Chondrocyte (in vitro differentiated cells): ENCODE data around the gene OTOGL. TPM values are rescaled to one million over a fixed set of nuclear protein-coding genes. Genes with fewer than 3 reads are reported as not detected.

Source experiments
- DNase-seq: peaks from one replicate; pipeline ENCODE4 v3.0.0; 2021; ENCODE audit warnings: mixed read lengths, low spot score
- H3K27ac Mint-ChIP-seq: one replicate; pipeline ENCODE4 v1.8.0; 2021; ENCODE audit warnings: mild to moderate bottlenecking, moderate library complexity, mixed read lengths; ENCODE audit not compliant: unreplicated experiment
- H3K27me3 Mint-ChIP-seq: 2 replicates; pipeline ENCODE4 v1.8.0; 2021; ENCODE audit warnings: low read depth, mixed read lengths
- H3K36me3 Mint-ChIP-seq: 2 replicates; pipeline ENCODE4 v1.8.0; 2021; ENCODE audit warnings: low read depth, mixed read lengths
- H3K4me1 Mint-ChIP-seq: 2 replicates; pipeline ENCODE4 v1.8.0; 2021; ENCODE audit warnings: low read depth, mild to moderate bottlenecking, mixed read lengths
- H3K4me3 Mint-ChIP-seq: one replicate; pipeline ENCODE4 v1.8.0; 2021; ENCODE audit warnings: mild to moderate bottlenecking, moderate library complexity, mixed read lengths; ENCODE audit not compliant: unreplicated experiment
- H3K9me3 Mint-ChIP-seq: 2 replicates; pipeline ENCODE4 v1.8.0; 2021; ENCODE audit warnings: low read depth, mixed read lengths
- total RNA-seq: library from RNA; stranded (reverse); gene quantifications from 3 replicates; pipeline ENCODE4 v1.2.1, GENCODE V29; 2021
- TF ChIP-seq, protein P1 (sequence below): fragments of 200-600 bp; sonication (generic); IDR thresholded peaks from 2 replicates; pipeline ENCODE4 v1.5.0; 2021; ENCODE audit warnings: antibody characterized with exemption, mild to moderate bottlenecking, moderate library complexity

OTOGL gene
- total RNA-seq, 1 donor from 2014 or later, result 0.25 TPM

DNA sequence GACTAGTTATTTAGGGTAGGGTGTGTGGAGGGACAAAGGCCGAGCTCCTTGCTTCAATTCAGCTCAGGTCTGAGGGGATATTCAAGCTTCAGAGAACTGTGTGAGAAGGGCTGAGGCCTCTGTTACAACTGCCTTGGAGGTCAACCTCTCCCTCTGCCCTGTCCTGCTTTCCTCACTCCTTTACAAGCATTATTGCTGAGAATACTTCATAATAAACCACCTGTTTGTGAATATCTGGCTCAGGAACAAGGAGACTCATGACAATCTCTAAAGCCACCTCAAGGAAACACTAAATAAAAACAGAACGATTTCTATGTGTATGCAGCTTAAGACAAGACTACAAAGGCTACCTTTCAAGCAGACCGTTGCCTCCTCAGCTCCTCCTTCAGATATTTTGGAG is 21.7 kb downstream of the OTOGL start:
- Mint-ChIP-seq H3K27me3 (no peaks in the 10 kb centered on the region), H3K9me3 (no peaks in the 10 kb centered on the region), H3K27ac (no peak overlapping the region), H3K4me3 (no peak overlapping the region), H3K4me1 (peaks cover 20% of the 10 kb centered on the region), H3K36me3 (no peaks in the 10 kb centered on the region)
- DNase-seq, result no peak
- TF ChIP-seq, protein P1, sequence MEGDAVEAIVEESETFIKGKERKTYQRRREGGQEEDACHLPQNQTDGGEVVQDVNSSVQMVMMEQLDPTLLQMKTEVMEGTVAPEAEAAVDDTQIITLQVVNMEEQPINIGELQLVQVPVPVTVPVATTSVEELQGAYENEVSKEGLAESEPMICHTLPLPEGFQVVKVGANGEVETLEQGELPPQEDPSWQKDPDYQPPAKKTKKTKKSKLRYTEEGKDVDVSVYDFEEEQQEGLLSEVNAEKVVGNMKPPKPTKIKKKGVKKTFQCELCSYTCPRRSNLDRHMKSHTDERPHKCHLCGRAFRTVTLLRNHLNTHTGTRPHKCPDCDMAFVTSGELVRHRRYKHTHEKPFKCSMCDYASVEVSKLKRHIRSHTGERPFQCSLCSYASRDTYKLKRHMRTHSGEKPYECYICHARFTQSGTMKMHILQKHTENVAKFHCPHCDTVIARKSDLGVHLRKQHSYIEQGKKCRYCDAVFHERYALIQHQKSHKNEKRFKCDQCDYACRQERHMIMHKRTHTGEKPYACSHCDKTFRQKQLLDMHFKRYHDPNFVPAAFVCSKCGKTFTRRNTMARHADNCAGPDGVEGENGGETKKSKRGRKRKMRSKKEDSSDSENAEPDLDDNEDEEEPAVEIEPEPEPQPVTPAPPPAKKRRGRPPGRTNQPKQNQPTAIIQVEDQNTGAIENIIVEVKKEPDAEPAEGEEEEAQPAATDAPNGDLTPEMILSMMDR, result no peak

DNA sequence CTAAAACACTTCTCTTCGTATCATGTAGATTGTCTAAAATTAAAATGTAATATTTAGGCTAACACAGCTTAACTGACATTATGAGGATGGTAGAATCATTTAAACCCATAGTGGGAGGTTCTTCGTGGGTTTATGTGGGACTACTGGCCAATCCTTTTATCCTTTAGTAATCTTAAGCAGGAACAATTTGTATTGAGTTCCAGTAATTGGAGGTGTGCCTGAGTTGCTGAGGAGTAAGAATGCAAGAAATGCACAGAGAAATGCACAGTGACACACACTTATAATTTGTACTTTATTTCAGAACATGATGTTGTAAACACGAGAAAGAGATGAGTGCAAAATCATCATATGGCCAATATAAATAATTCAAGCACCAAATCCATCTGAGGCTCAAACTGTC is 22.3 kb downstream of the OTOGL start:
- no peak overlapping the region for H3K27ac Mint-ChIP-seq
- H3K27me3 Mint-ChIP-seq, result no peaks in the 10 kb centered on the region
- TF ChIP-seq, protein P1, result no peak
- no peak overlapping the region for H3K4me3 Mint-ChIP-seq
- no peak for DNase-seq
- H3K36me3 Mint-ChIP-seq, result no peaks in the 10 kb centered on the region
- H3K4me1 Mint-ChIP-seq, result peaks cover 20% of the 10 kb centered on the region
- H3K9me3 Mint-ChIP-seq, result no peaks in the 10 kb centered on the region

DNA sequence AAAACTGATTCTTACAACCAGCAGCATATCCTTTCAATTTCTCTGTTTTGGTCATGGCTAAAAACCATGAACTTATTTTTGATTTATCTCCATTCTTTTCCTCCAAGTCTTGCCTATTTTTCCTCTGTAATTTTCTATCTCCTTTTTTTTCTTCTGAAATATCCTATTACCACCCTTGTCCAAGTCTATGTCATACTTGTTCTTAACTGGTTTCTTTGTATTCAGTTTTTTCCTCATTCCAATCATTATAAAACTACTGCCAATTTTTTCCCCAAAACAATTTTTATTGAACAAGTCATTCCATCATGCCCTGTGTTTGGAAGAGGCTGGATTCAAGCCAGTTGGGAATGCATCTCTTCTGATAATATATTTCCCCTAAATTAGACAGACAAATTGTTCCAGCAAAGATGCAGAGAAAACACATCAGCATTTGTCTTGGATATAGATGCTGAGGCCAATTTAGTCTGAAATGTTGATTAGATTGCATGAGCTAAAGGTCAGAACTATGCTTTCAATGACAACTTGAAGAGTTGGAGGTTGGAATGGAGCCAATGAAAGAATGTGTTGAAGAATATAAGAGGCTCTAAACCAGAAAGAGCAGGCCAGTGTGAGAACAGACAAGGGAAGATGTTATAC is 30.7 kb downstream of the OTOGL start:
- Mint-ChIP-seq H3K27ac (peak overlapping the region; percentile 0), H3K4me1 (peaks cover 11% of the 10 kb centered on the region), H3K4me3 (no peak overlapping the region), H3K27me3 (peaks cover 2% of the 10 kb centered on the region), H3K9me3 (peaks cover 8% of the 10 kb centered on the region), H3K36me3 (peaks cover 3% of the 10 kb centered on the region)
- DNase-seq, result no peak
- TF ChIP-seq, protein P1, result no peak

DNA sequence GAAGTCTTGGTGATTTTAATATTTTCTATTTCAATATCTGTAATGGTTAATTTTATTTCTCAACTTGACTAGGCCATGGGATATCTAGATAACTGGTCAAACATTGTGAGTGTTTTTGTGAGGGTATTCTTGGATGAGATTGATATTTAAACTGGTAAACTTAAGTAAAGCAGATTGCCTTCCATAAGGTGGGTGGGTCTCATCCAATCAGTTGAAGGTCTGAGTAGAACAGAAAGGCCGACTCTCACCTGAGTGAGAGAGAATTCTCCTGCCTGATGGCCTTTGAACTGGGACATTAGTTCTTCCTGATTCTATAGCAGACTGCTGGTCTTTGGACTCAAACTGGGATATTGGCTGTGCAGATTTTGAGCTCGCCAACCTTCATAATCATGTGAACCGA is 36.3 kb downstream of the OTOGL start:
- Mint-ChIP-seq H3K27ac (no peak overlapping the region), H3K4me1 (no peaks in the 10 kb centered on the region), H3K27me3 (peaks cover 6% of the 10 kb centered on the region), H3K9me3 (no peaks in the 10 kb centered on the region), H3K4me3 (no peak overlapping the region), H3K36me3 (no peaks in the 10 kb centered on the region)
- no peak for DNase-seq
- TF ChIP-seq, protein P1, result no peak

DNA sequence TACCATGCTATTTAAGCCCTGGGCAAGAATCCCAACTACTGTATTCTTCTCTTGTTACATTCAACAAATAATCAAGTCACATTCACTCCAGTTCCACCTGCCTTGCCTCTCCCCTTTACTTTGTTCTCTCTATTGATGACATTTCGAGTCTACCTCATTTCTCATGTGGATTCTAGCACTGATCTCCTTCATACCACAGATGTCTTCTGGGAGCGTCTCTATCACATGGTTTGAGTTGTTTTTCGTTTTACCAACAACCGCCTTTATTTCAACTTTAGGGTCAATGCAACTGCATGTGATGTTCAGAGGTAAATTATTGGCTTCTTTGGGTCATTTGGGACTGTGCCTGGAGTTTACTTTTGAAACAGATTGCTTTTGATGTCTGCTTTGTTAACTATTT is 40.7 kb downstream of the OTOGL start:
- H3K4me1 Mint-ChIP-seq, result no peaks in the 10 kb centered on the region
- no peak overlapping the region for H3K4me3 Mint-ChIP-seq
- TF ChIP-seq, protein P1, result no peak
- no peaks in the 10 kb centered on the region for H3K36me3 Mint-ChIP-seq
- DNase-seq, result no peak
- H3K27ac Mint-ChIP-seq, result no peak overlapping the region
- peaks cover 15% of the 10 kb centered on the region for H3K27me3 Mint-ChIP-seq
- H3K9me3 Mint-ChIP-seq, result no peaks in the 10 kb centered on the region
